ENCODE results near the gene PLXDC1.
A peak's percentile ranks its signal among the peaks of the same experiment; 100 is the strongest.

The PLXDC1 gene

DNA sequence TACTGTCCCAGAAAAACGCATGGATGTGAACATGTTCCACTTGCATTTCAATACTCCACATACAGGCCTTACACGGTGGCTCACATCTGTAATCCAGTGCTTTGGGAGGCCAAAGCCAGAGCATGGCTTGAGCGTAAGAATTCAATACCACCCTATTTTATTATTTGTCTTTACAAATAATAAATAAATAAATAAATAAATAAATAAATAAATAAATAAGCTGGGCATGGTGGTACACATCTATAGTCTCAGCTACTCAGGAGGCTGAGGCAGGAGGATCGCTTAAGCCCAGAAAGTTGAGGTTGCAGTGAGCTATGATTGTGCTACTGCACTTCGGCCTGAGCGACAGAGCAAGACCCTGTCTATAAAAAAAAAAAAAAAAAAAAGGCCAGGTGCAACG lies 53.9 kb downstream of the PLXDC1 start:
- DNase-seq (ENCODE audit: low spot score) (no peak), FAIRE-seq (no peak)

DNA sequence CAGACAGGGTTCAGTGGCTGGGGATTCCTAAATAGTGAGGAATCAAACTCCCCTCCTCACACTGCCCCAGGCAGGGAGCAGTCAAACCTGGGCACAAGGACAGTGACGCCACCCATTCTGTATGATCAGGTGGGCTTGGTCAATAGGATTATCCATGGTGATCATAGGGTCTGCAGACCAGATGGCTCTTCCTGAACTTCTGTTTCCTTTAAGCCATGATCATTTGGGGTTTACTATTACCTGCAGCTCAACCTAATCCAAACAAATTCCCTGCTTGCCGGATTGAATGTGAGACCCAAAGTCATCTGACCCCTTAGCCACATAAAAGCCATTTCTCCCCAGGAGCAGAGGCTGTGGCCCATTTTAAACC lies 54.3 kb downstream of the PLXDC1 start:
- FAIRE-seq (no peak), DNase-seq (ENCODE audit: low spot score) (no peak)

DNA sequence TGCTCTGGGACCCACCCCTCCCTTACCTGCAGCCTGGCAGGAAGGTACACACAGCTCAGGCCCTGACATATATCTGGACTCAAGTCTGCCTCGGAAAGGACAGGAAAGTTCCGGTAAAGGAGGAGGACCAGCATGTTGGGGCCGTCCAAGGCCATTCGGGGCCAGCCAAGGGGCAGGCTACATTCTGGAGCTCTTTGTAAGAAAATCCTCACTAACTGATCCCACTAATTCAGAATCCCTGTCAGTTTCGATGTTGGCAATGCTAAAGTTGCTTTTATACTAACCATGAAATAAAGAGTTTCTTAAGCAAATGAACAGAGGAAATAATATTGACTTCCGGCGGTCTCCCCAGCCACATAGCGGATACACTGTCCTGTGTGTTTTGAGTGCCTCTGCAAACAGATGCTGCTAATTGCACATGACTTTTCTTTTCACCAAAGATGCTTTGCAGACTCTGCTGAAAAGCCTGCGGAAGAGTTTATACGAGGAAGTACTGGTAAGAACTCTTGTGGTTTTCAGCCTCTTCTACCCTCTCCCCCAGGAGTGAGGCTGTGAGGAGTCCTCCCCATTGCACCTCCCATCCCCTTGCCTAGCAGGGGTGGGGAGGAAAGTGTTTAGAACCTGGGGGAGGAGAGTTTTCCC lies 54.8 kb downstream of the PLXDC1 start:
- DNase-seq (ENCODE audit: low spot score): no peak
- FAIRE-seq: no peak

DNA sequence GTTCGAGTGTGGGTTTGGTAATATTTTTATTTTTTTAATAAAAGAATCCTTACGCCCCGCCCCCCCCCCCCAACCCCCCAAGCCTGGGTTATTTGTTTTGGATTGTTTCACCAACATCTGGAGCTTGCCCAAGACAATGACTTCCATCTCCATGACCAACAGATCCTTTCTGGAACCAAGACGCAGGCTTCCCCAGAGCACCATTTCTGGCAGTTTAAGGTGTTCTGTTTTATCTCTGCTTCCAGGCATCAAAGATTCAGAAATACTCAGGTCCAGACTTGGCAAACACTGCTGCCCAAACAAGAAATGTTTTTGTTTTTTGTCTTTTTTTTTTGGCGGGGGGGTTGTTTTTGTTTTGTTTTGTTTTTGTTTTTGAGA lies 56.1 kb downstream of the PLXDC1 start:
- no peak for DNase-seq (ENCODE audit: low spot score)
- no peak for FAIRE-seq

DNA sequence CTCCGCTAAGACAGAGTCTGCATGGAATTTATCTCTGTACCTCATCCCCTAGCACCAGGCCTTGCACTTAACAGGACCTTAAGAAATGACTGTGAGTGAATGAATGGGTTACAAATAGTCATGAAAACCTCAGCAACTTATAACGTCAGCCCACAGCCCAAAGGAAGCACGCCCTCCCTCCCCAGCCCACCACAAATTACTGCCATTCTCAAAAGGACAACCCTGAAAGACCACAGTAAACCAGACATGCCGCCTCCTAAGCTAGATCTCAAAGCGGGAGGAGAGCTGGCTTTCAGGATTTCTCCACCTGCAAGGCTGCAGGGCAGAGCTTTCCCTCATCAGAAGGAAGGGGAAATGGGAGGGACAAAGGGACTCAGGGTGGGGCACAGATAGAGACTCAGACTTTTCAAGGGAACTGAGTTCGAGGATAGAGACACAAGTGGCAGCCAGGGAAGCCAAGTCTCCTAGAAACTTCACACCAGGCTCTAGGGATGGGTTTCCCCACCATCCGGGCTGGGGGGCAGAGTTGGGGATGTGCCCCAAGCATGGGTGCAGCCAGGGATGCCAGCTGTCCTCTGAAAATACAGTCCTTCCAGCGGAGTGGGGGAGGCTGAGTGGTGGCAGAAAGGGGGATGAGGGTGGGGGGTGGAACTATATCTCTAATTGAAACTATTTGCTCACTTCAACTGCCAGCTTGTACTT lies 56.7 kb downstream of the PLXDC1 start:
- FAIRE-seq (no peak), DNase-seq (ENCODE audit: low spot score) (no peak)

DNA sequence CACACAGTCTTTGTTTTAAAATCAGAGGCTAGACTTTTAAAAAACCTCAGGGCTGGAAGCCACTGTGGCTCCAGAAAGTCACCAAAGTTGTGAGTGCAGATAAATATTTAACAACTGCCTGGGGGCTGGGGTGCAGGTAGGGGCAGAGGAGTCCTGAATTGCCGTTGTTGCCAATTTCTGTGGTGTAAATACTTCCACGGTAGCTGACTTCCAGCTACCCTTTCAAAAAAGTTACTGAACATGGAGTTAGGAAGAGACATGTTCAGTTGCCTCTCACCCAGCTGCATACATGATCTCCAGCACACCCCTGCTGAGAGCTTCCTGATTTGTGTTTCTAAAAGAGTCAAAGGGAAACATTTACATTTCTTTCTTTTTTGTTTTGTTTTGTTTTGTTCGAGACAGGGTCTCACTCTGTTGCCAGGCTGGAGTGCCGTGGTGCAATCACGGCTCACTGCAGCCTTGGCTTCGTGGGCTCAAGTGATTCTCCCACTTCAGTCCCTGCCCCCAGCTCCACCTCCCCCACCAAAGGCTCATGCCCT lies 58.7 kb downstream of the PLXDC1 start:
- FAIRE-seq (no peak), DNase-seq (ENCODE audit: low spot score) (no peak)

DNA sequence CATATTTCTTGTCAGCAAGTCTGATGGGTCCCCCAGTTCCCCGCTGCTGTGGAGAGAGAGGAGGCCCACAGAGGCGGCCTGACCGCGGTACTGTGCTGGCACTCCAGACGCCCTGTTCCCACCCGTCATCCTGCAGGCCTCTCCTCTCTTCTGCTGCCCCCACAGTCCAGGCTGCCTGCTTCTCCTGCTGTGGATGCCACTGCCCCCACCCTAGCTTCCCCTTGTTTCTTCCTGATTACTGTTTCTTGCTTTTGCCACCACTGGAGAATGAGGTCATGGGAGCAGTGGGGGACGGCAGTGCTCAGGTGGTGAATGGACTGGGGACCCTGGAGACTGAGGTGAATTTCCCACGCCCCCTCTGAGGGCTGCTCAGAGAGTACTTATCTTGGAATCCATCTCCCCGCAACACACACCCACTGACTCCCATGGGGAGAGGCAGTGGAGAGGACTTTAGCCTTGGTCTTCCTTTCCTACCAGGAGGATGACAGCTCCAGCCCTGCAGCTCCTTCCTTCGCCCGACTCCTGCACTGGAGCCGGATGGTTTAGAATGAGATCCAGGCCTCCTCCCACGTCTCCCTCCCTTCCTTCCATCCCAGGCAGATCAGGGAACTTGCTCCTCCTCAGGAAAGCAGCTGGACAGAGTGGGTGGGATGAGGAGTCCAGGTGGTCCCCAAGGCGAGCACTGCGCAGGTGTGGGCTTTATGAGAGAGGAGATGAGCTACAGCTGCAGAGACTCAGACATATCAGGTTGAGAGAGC lies 60.4 kb downstream of the PLXDC1 start:
- DNase-seq (ENCODE audit: low spot score) (no peak), FAIRE-seq (no peak)

DNA sequence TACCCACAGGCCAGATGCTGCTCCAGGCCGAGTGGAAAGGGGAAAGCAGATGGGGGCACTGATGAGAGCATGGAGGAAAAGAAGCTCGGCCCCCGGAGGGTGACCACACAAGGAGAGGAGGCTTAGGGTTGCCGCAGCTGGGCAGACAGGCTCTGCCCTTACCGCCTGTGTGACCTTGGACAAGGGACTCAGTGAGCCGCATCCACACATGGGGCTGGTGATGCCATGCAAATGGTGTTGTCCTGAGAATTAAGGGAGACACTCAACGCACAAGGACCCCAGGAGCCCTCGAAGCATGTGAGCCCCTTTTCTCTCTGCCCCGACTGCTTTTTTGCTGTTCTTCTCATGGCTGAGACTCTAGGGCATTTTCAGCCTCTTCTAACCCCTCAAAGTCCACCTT lies 61.0 kb downstream of the PLXDC1 start:
- DNase-seq (ENCODE audit: low spot score) (no peak), FAIRE-seq (no peak)

DNA sequence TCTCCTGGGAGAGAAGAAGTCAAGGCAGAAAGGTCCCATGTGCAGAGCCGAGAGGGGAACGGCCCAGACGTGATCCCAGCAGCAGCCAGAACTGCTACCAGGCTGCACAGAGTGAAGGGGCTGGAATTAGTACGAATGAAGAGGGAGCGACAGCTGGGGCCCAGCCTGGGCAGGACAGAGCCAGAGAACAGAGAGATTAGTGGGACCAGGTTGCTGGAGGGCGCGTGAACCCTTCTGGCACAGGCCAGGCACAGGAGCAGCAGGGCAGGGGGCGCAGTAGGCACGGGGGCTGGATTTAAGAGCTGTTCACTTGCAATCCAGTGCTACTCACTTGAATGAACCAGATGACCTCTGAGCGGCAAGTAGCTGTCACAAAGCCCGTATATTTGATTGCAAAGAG lies 66.9 kb downstream of the PLXDC1 start:
- DNase-seq (ENCODE audit: low spot score): no peak

DNA sequence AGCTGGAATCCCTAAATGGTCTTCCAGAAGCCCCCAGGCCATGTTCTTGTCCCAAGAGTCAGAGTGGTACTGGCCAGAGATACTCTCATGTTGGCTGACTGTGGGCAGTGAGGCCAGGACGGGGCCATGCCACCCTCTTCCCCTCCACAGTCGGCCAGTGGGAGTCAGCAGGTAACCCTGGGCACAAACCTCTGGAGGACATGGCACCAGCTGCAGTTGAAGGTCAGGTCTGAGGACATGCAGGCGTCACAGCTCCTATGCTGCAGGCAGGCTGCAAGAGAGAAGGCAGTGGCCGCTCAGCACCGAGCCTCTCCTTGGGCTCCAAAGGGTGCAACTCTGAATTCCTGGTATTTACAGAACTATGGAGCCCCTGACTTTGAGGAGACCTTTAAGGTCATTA lies 68.2 kb downstream of the PLXDC1 start:
- DNase-seq (ENCODE audit: low spot score) (no peak), FAIRE-seq (no peak)

More for the DNA sequence above, 66.9 kb downstream of the PLXDC1 start:
- no peak for FAIRE-seq

DNA sequence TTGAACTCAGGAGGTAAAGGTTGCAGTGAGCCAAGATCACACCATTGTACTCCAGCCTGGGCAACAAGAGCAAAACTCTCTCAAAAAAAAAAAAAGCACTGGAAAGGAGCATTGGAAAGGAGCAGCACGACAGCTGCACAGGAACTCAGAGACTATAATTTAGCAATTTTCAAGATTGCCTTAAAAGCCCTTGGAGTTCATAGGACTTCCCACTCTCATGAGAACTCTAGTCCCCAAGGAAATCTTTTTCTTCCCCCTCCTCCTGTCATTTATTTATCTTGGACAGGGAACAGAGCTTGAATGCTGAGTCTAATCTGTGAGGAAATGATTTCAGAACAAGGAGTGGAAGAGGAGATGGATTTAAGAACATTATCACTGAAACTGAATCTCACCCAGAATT lies 69.0 kb downstream of the PLXDC1 start:
- DNase-seq (ENCODE audit: low spot score) (no peak), FAIRE-seq (no peak)

DNA sequence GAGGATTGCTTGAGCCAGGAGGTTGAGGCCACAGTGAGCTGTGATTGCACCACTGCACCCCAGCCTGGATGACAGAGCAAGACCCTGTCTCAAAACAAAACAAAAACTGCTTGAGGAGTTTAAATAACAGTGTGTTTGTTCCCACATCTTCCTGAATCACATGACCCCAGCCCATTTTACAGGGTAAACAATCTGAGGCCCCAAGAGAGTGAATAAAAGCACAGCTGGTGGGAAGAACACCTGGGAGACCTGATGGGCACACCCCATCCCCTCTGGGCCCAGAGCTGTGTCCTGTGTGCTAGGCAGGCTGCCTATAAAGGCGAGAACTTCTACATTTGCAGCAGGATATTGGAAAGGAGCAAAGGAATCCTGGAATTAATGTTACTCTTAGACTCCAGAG lies 69.6 kb downstream of the PLXDC1 start:
- FAIRE-seq (no peak), DNase-seq (ENCODE audit: low spot score) (no peak)

DNA sequence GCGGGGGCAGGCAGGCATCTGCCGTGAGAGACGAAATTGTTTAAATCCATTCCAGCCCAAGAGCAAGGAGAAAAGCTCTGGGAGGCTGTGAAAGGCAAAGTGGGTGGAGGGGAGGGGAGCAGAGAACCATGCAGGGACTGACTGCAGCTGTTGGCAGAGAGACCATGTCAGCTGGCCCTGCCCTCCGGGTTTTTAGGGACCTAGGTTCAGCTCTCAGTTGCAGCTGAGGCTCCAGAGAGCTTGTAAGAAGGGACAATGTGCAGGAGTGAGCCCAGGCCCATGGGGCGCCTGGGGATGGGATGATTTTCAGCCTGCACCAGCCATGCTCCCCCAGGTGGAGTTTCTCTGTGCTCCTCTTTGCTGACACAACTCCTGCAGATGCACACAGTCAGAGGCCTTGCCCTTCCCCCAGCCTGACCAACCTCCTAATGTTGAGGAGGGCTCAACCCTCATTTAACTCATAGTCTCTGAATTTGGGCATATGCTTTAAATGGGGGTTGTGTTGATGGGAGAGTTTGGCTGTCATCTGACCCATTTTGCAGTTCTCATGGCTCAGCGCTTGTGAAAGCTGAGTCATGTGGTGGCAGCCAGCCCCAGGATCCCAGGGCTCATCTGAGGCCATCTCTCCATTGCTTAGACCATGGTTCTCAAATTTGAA lies 70.9 kb downstream of the PLXDC1 start:
- DNase-seq (ENCODE audit: low spot score): no peak
- FAIRE-seq: no peak

DNA sequence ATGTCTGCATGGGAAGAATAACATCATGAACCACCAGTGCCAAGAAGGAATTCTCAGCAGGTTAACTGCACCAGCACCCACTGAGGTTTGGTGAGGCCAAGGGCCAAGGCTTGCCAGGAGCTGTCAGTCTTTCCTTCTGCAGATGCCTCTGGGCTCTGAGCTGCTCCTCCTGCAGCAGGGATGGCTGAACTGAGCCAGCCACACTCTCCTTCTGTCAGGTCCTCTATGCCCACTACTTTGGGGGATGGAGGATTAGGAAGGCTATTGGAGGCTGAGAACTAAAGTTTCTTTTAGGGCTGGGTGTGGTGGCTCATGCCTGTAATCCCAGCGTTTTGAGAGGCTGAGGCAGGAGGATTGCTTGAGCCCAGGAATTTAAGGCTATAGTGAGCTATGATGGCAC lies 71.6 kb downstream of the PLXDC1 start:
- FAIRE-seq: no peak
- no peak for DNase-seq (ENCODE audit: low spot score)

DNA sequence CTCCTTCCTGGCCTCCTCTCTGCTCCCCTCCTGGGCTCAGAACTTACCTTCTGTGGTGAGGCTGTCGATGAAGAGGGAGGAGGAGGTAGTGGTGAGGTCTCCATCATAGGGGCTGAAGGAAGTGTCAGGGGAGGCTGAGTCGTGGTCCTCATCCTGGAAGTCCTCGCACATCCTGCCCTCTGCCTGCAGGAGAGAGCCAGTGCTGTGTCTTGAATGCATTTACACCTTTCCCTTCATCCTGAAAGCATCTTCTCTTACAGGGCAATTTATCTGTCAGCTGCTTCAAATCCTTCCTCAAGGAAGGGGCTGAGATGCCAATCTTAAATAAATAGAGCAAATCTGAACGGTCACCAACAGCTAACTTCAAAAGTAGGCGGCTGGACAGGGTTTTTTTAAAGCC lies 73.6 kb downstream of the PLXDC1 start:
- FAIRE-seq: no peak
- DNase-seq (ENCODE audit: low spot score): no peak

DNA sequence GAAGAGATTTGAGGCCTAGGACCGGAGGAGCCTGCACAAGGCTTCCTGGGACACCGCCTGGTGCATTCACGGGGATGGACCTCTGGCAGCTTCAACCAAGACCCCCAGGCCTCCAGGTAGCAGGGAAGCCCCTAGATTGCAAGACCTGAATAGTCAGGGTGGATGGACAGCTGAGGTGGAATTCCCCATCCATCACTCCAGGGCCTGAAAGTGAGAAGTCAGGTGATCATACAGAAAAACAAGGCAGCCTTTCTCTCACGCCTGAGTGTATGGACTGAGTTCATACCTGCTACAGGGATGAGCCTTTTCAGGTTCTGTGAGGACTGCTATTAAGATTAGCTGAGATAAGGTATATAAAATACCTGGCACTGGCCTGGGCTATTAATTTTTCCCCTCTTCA lies 74.2 kb downstream of the PLXDC1 start:
- FAIRE-seq: no peak

DNA sequence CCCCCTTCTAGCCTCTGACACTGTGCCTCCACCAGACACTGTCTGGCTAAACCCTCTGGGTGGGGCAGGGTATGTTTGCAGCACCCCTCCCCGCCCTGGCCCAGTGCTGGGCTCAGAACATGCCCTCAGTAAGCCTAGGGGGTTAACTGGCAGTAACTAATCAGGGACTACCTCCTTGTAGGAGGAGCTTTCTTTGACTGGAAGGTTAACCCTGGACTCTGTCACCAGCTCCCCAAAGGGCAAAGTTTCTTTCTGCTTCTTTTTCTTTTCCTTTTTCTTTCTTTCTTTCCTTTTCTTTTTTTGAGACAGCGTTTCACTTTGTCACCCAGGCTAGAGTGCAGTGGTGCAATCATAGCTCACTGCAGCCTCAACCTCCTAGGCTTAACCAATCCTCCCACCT lies 76.8 kb downstream of the PLXDC1 start:
- DNase-seq (ENCODE audit: low spot score) (no peak), FAIRE-seq (no peak)

More for the DNA sequence above, 74.2 kb downstream of the PLXDC1 start:
- DNase-seq (ENCODE audit: low spot score): no peak

DNA sequence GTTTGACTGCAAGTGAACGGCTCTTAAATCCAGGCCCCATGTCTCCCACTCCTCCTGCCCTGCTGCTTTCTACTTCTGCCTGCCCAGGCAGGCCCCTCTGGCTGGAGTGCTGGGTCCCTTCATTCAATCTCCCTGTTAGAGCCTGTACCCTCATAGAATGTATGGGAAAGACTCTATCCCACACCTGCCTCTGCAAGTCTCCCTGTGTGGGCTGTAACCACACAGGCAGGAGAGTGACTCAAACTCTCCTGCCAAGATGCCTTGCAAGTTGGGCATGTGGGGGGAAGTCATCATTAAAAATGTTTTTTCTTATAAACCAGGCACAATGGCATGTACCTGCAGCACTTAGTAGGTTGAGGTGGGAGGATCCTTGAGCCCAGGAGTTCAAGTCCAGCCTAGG lies 77.5 kb downstream of the PLXDC1 start:
- FAIRE-seq (no peak), DNase-seq (ENCODE audit: low spot score) (no peak)

DNA sequence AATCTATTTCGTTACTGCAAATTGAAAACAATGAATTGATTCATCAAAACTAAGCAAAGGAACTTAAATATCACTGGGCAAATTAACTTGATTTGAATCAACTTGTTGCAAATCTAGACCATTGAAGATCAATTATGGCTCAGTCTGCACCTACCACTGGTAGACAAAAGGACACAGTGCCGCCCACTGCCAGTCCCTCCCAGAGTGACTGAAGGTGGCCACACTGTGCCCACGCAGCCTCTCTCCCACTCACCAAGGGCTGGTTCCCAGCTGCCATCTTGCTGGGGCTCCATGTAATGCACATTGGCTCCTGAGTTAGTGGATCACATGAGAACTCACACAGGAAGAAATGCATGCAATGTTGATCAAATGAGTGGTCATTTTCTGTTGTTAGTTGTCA lies 78.1 kb downstream of the PLXDC1 start:
- no peak for DNase-seq (ENCODE audit: low spot score)
- no peak for FAIRE-seq

DNA sequence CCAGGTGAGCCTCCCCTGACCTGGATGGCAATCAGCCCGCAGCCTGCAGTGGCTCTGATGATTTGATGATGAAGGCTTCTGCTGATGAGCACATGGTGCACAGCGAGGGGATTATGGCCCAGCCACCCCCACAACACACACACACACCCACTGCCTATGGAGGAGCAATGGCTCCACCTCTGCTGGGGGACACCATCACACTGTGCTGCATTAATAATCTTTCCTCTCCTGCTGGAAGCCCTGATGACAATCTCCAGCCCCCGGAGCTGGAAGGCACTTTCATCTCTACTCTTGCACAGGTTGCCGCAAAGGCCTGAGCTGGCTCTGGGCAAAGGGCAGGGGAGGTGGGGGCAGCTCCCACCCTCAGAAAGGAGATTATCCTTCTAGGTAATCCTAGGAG lies 79.9 kb downstream of the PLXDC1 start:
- FAIRE-seq (no peak), DNase-seq (ENCODE audit: low spot score) (no peak)

DNA sequence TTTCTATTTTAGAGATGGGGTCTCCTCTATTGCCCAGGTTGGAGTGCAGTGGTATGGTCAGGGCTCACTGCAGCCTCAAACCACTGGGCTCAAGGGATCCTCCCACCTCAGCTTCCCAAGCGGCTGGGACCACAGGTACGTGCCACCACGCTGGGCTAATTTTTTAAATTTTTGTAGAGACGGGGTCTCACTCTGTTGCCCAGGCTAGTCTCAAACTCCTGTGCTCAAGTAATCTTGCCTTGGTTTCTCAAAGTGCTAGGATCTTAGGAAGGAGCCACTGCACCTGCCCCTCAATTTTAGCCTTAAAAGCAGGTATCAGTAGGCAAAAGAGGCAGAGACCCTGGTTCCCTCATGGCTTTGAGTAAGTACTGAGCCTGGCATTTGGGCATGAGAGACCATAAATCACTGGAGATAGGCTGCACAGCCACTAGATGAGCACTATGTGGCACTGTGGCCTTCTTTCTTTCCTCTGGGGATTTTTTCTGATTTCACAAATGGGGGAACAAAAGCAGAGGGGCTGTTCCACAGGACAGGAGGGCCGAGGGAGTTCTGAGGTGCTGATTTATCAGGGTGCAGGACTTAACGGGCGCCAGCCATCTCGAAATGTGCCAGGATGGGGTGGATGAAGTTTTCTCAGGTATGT lies 82.2 kb downstream of the PLXDC1 start:
- peak; percentile 28 for DNase-seq (ENCODE audit: low spot score)
- no peak for FAIRE-seq

DNA sequence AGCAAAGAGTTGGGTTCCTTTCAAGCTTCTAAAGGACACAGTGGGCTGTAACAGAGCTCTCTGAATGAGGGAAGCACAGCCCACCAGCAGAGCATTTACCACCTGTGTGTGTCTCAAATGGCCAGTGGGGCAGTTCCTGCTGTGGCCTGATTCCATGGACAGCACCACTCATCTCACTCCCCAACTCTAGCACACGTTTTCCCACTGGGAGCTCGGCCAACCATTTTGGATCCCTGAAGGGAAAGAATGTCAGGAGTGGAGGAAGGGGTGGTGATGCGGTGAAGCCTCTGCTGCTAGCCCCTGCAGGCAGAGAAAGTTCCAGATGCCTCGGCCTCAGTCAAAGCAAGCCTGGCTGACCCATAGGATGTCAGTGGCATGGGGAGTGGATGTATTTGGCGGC lies 86.6 kb downstream of the PLXDC1 start:
- no peak for FAIRE-seq

More for the DNA sequence above, 86.6 kb downstream of the PLXDC1 start:
- DNase-seq (ENCODE audit: low spot score): no peak
